ENCODE data around the gene TMEM132D. TPM values are rescaled to one million over a fixed set of nuclear protein-coding genes. Genes with fewer than 3 reads are reported as not detected.

TMEM132D gene
- total RNA-seq, 2 donors from 2014 or later, result not detected

DNA sequence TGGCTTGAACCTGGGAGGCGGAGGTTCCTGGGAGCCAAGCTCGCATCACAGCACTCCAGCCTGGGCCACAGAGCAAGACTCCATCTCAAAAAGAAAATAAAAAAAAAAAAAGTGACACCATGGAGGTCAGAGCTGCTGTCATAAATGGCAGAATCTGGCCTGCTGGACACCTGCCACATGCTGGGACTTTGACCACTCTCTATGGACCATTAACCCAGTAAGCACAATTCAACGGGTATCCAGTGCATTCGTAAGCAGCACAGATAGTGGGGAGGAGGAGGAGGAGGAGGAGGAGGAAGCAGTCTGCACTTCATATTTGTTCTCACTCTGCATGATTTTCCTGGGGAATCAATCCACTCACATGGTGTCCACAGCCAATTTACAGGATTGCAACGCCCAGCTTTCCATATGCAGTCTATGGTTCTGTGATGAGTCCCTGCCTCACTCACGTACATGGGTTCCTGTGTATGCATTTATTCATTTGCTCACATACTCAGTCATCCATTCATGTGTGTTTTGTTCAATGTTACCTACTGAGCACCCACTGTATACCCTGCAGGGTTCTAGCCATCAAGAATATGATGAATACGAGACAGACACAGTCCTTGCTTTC, 723.8 kb downstream of the TMEM132D start:
- Mint-ChIP-seq H3K9me3 (peaks cover 3 to 9% of the 10 kb centered on the region in 2 donors), H3K4me1 (ENCODE audit: low read depth) (no peaks in the 10 kb centered on the region)

DNA sequence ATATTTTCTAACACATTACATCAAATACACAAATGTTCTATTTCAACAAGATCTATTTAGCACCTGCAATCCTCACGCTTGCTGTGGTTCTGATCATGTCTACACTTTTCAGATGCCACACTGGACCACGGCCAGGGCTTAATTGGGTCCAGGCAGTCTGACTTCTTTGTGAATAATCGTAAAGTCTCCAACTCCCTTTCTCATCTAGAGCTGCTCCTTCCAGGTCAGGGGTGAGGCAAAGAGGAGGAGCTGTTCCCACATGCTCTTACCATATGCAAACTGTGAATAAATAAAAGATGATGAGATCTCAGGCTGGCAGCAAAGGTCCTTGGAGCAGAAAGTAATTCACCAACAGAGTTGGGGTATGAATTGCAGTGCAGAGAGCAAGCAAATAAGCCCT, 733.9 kb downstream of the TMEM132D start:
- no peaks in the 10 kb centered on the region for H3K4me1 Mint-ChIP-seq (ENCODE audit: low read depth)
- H3K4me3 Mint-ChIP-seq, result no peak overlapping the region
- no peak overlapping the region for H3K27ac Mint-ChIP-seq
- H3K36me3 Mint-ChIP-seq (ENCODE audit: insufficient read depth in 2 of 2), result peaks cover 0 to 2% of the 10 kb centered on the region in 2 donors
- no peak for ATAC-seq (replicated peaks in 1 of 2)
- no peak for DNase-seq
- H3K9me3 Mint-ChIP-seq, result peaks cover 0 to 4% of the 10 kb centered on the region in 2 donors
- H3K27me3 Mint-ChIP-seq (ENCODE audit: low read depth), result no peaks in the 10 kb centered on the region

More for the DNA sequence above, 723.8 kb downstream of the TMEM132D start:
- DNase-seq (no peak), ATAC-seq (replicated peaks in 1 of 2) (no peak)
- H3K27me3 Mint-ChIP-seq (ENCODE audit: low read depth), result no peaks in the 10 kb centered on the region
- H3K27ac Mint-ChIP-seq, result no peak overlapping the region
- H3K4me3 Mint-ChIP-seq, result no peak overlapping the region
- no peaks in the 10 kb centered on the region for H3K36me3 Mint-ChIP-seq (ENCODE audit: insufficient read depth in 2 of 2)

DNA sequence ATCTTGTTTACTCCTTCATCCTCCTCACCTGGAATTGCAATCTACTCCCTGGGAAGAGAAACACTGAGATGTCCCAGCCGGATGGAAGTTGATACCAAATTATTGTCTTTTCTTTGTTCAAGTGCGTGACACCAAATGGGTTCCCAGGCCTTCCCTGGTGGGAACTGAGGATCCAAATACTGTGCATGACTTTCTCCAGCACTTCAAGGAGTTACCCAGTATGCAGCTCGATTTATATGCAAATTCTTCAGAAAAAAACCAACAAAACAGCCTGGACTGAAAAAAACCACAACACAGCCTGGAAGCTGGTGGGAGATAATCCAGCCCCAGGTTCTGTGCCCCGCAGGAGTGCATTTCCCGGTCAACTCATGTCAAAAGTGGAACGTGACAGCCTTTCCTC, 740.0 kb downstream of the TMEM132D start:
- no peak overlapping the region for H3K4me3 Mint-ChIP-seq
- H3K27me3 Mint-ChIP-seq (ENCODE audit: low read depth), result no peaks in the 10 kb centered on the region
- H3K9me3 Mint-ChIP-seq, result peaks cover 2 to 6% of the 10 kb centered on the region in 2 donors
- ATAC-seq (replicated peaks in 1 of 2) (no peak), DNase-seq (no peak)
- H3K4me1 Mint-ChIP-seq (ENCODE audit: low read depth), result no peaks in the 10 kb centered on the region
- H3K27ac Mint-ChIP-seq, result no peak overlapping the region
- no peaks in the 10 kb centered on the region for H3K36me3 Mint-ChIP-seq (ENCODE audit: insufficient read depth in 2 of 2)

- Mint-ChIP-seq H3K9me3 (peaks cover 3 to 6% of the 10 kb centered on the region in 2 donors), H3K4me1 (ENCODE audit: low read depth) (no peaks in the 10 kb centered on the region), H3K36me3 (ENCODE audit: insufficient read depth in 2 of 2) (no peaks in the 10 kb centered on the region), H3K27me3 (ENCODE audit: low read depth) (no peaks in the 10 kb centered on the region), H3K27ac (no peak overlapping the region), H3K4me3 (no peak overlapping the region)
- no peak for DNase-seq
- ATAC-seq (replicated peaks in 1 of 2), result no peak
Measured at GRCh38 chr12:129163461-129163860, 740.4 kb downstream of the TMEM132D start.

- ATAC-seq (replicated peaks in 1 of 2), result no peak
- H3K36me3 Mint-ChIP-seq (ENCODE audit: insufficient read depth in 2 of 2), result no peaks in the 10 kb centered on the region
- H3K4me3 Mint-ChIP-seq, result no peak overlapping the region
Measured at GRCh38 chr12:129162805-129163204, 741.0 kb downstream of the TMEM132D start.

GRCh38 chr12:129161511-129161910, 742.3 kb downstream of the TMEM132D start:
- H3K9me3 Mint-ChIP-seq, result peaks cover 7 to 8% of the 10 kb centered on the region in 2 donors
- H3K27me3 Mint-ChIP-seq (ENCODE audit: low read depth), result no peaks in the 10 kb centered on the region
- H3K36me3 Mint-ChIP-seq (ENCODE audit: insufficient read depth in 2 of 2), result no peaks in the 10 kb centered on the region
- no peak overlapping the region for H3K27ac Mint-ChIP-seq
- no peak for ATAC-seq (replicated peaks in 1 of 2)
- H3K4me1 Mint-ChIP-seq (ENCODE audit: low read depth), result no peaks in the 10 kb centered on the region
- DNase-seq, result no peak
- H3K4me3 Mint-ChIP-seq, result no peak overlapping the region

More at GRCh38 chr12:129162805-129163204, 741.0 kb downstream of the TMEM132D start:
- no peak for DNase-seq
- Mint-ChIP-seq H3K4me1 (ENCODE audit: low read depth) (no peaks in the 10 kb centered on the region), H3K9me3 (peaks cover 5 to 8% of the 10 kb centered on the region in 2 donors), H3K27ac (no peak overlapping the region), H3K27me3 (ENCODE audit: low read depth) (no peaks in the 10 kb centered on the region)

- H3K27ac Mint-ChIP-seq, result no peak overlapping the region
- no peaks in the 10 kb centered on the region for H3K4me1 Mint-ChIP-seq (ENCODE audit: low read depth)
- DNase-seq (no peak), ATAC-seq (replicated peaks in 1 of 2) (no peak)
- no peaks in the 10 kb centered on the region for H3K36me3 Mint-ChIP-seq (ENCODE audit: insufficient read depth in 2 of 2)
- H3K4me3 Mint-ChIP-seq, result no peak overlapping the region
- H3K9me3 Mint-ChIP-seq, result peaks cover 7 to 8% of the 10 kb centered on the region in 2 donors
- H3K27me3 Mint-ChIP-seq (ENCODE audit: low read depth), result no peaks in the 10 kb centered on the region
Measured at GRCh38 chr12:129160282-129160681, 743.5 kb downstream of the TMEM132D start.

DNA sequence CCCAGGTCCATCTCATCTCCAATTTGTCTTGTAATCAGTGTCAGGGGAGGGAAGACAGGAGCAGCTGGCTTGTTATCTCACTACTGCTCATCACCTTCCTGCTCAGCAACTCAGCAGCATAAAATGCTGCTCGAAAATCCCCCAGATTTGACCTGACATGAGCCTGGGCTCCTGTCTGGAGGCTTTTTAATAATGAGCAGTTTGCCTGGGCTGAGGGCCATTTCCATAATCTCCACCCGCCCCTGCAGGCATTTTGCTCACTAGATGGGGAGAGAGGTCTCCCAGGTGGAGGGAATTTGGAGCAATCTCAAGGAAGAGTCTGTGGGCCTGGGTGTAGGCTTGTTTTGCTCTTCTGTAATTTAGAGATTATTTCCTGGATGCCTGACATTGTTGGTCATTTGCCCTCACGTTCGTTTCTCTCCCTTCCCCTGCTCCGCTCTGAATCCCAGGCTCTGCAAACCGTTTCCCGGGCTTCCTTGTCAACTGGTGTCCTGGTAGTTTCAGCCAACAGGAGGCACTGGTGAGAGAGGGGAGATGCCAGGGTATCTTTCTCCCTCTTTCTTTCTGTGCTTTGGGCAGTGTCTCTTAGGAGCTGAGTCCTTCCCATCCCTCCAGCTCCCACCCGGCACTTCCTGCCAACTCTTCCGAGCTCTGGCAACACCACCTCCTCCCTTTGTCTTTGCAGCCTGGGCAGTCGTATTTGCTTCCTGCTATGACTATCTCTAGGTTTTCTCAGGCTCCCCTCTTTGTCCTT, 751.3 kb downstream of the TMEM132D start:
- Mint-ChIP-seq H3K36me3 (ENCODE audit: insufficient read depth in 2 of 2) (peaks cover 0 to 1% of the 10 kb centered on the region in 2 donors), H3K9me3 (peaks cover 0 to 3% of the 10 kb centered on the region in 2 donors), H3K27me3 (ENCODE audit: low read depth) (no peaks in the 10 kb centered on the region), H3K4me3 (no peak overlapping the region), H3K4me1 (ENCODE audit: low read depth) (no peaks in the 10 kb centered on the region), H3K27ac (no peak overlapping the region)
- DNase-seq, result no peak
- ATAC-seq (replicated peaks in 1 of 2), result no peak

GRCh38 chr12:129150721-129151120, 753.1 kb downstream of the TMEM132D start:
- ATAC-seq (replicated peaks in 1 of 2), result no peak
- Mint-ChIP-seq H3K36me3 (ENCODE audit: insufficient read depth in 2 of 2) (peaks cover 0 to 1% of the 10 kb centered on the region in 2 donors), H3K27me3 (ENCODE audit: low read depth) (no peaks in the 10 kb centered on the region), H3K27ac (no peak overlapping the region), H3K4me1 (ENCODE audit: low read depth) (no peaks in the 10 kb centered on the region), H3K9me3 (peaks cover 0 to 5% of the 10 kb centered on the region in 2 donors), H3K4me3 (no peak overlapping the region)
- DNase-seq, result no peak

GRCh38 chr12:129145381-129145780, 758.4 kb downstream of the TMEM132D start:
- Mint-ChIP-seq H3K9me3 (peaks cover 0 to 6% of the 10 kb centered on the region in 2 donors), H3K4me3 (no peak overlapping the region)

GRCh38 chr12:129138776-129139175, 765.0 kb downstream of the TMEM132D start:
- DNase-seq (no peak), ATAC-seq (replicated peaks in 1 of 2) (no peak)
- Mint-ChIP-seq H3K27me3 (ENCODE audit: low read depth) (no peaks in the 10 kb centered on the region), H3K9me3 (peaks cover 2% of the 10 kb centered on the region in 2 donors), H3K4me3 (no peak overlapping the region), H3K4me1 (ENCODE audit: low read depth) (no peaks in the 10 kb centered on the region), H3K27ac (no peak overlapping the region), H3K36me3 (ENCODE audit: insufficient read depth in 2 of 2) (no peaks in the 10 kb centered on the region)

More at GRCh38 chr12:129145381-129145780, 758.4 kb downstream of the TMEM132D start:
- Mint-ChIP-seq H3K27me3 (ENCODE audit: low read depth) (no peaks in the 10 kb centered on the region), H3K36me3 (ENCODE audit: insufficient read depth in 2 of 2) (peaks cover 0 to 1% of the 10 kb centered on the region in 2 donors), H3K27ac (no peak overlapping the region), H3K4me1 (ENCODE audit: low read depth) (no peaks in the 10 kb centered on the region)
- ATAC-seq (replicated peaks in 1 of 2) (no peak), DNase-seq (no peak)

DNA sequence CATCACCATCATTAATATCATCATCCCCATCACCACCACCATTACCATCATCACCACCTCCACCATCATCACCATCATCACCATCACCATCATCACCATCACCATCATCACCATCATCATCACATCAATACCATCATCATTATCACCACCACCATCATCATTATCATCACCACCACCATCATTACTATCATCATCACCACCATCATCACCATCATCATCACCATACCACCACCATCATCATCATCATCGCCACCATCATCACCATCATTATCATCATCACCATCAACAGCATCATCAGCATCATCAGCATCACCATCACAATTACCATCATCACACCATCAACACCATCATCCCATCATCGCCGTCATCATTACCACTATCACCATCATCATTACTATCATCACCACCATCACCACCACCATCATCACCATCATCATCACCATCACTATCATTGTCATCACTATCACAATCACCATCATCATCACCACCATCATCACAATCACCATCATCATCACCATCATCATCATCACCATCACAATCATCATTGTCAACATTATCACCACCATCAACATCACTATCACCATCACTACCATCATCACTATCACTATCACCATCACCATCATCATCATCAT, 767.0 kb downstream of the TMEM132D start:
- no peak for DNase-seq
- Mint-ChIP-seq H3K9me3 (peaks cover 2 to 3% of the 10 kb centered on the region in 2 donors), H3K4me3 (no peak overlapping the region), H3K27ac (no peak overlapping the region), H3K4me1 (ENCODE audit: low read depth) (no peaks in the 10 kb centered on the region), H3K36me3 (ENCODE audit: insufficient read depth in 2 of 2) (no peaks in the 10 kb centered on the region), H3K27me3 (ENCODE audit: low read depth) (no peaks in the 10 kb centered on the region)
- no peak for ATAC-seq (replicated peaks in 1 of 2)

- Mint-ChIP-seq H3K27ac (no peak overlapping the region), H3K4me3 (no peak overlapping the region), H3K4me1 (ENCODE audit: low read depth) (no peaks in the 10 kb centered on the region), H3K36me3 (ENCODE audit: insufficient read depth in 2 of 2) (peaks cover 0 to 3% of the 10 kb centered on the region in 2 donors), H3K9me3 (peaks cover 7 to 11% of the 10 kb centered on the region in 2 donors), H3K27me3 (ENCODE audit: low read depth) (no peaks in the 10 kb centered on the region)
- no peak for ATAC-seq (replicated peaks in 1 of 2)
- no peak for DNase-seq
Measured at GRCh38 chr12:129127771-129128170, 776.1 kb downstream of the TMEM132D start.

Measured in activated T-cell treated with anti-CD3 and anti-CD28 coated beads, Interleukin-2, amount 50 U/mL, for 72 hours (primary cell).